Erythroblast (primary cell): ENCODE data around the gene BICC1.

Experiments
- GATA1 ChIP-seq: IDR thresholded peaks from 2 replicates; pipeline ENCODE4 v1.6.1; 2011; ENCODE audit warnings: low read depth, mild to moderate bottlenecking, control low read depth, low read length, moderate library complexity
- POLR2A ChIP-seq: IDR thresholded peaks from 2 replicates; pipeline ENCODE4 v1.6.1; 2011; ENCODE audit warnings: mild to moderate bottlenecking, low read length

DNA sequence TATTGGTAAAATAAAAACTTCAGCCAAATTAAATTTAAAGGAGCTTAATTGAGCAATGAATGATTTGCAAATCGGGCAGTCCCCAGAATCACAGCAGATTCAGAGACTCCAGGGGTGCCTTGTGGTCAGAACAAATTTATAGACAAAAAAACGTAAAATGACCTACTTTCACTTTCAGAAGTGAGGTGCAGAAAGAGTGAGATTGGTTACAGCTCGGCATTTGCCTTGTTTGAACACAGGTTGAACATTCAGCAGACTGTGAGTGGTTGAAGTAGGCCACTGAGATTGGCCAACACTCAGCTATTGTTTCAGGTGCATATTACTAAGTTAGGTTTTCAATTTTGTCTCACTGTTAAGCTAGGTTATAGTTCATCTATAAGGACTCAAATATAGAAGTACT, 153.4 kb downstream of the BICC1 start:
- TF ChIP-seq POLR2A (no peak), GATA1 (no peak)
